ENCODE data around the gene SERPINB10.

SERPINB10 gene, protein sequence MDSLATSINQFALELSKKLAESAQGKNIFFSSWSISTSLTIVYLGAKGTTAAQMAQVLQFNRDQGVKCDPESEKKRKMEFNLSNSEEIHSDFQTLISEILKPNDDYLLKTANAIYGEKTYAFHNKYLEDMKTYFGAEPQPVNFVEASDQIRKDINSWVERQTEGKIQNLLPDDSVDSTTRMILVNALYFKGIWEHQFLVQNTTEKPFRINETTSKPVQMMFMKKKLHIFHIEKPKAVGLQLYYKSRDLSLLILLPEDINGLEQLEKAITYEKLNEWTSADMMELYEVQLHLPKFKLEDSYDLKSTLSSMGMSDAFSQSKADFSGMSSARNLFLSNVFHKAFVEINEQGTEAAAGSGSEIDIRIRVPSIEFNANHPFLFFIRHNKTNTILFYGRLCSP

DNA sequence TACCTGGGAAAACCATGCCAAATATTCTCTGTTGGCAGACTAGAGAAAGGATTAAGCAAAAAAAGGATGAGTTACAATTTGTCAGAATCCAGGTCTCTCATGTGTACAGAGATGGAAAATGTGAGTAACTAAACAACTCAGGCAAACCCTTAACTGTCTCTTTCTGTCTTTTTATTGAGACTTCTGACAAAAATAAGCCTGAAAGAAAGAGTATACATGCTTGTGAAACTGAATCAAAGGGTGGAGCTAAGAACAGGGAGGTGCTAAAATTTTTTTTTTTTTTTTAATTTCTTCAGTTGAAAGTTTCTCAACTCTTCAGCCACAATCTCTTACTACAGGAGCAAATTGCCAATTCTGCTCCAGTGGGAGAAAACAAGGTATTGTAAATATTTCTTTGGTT lies at the start of gene SERPINB10:
TSS of gene SERPINB10 (plus strand) at position 295 of the 400 bp plus-strand sequence. CDS start 7,553 bp downstream, outside the sequence.
- no peak for FAIRE-seq

DNA sequence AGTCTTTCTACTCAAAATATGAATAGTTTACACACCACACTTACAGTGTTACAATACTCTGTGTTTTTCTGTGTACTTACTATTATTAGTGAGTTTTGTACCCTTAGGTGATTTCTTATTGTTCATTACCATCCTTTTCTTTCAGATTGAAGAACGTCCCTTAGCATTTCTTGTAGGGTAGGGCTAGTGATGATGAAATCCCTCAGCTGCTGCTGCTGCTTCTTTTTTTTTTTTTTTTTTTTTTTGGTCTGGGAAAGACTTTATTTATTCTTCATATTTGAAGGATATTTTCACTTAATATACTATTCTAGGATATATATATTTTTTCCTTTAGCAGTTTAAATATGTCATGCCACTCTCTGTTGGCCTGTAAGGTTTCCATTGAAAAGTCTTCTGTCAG lies 49.3 kb upstream of the SERPINB10 start:
- no peak for FAIRE-seq

DNA sequence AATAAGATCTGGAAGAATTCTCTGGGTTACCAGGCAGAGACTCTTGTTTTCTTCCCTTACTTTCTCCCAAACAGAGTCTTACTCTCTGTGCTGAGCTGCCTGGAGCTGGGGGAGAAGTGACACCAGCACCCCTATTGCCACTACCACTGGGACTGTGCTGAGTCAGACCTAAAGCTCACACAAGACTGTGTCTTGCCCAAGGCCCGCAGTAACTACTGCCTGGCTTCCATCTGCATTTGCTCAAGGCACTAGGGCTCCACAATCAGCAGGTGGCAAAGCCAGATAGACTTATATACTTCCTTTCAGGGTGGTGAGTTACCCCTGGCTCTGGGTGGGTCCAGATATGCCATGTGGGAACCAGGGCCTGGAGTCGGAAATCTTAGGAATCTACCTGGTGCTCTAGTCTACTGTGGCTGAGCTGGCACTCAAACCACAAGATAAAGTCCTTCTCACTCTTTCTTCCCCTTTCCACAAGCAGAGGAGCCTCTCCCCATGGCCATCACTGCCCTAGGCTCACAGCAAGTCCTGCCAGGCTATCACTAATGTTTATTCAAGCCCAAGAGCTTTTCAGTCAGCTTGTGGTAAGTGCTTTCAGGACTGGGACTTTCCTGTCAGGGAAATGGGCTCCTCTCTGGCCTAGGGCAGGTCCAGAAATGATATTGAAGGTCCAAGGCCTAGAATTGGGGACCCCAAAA lies 47.8 kb upstream of the SERPINB10 start:
- FAIRE-seq = no peak

DNA sequence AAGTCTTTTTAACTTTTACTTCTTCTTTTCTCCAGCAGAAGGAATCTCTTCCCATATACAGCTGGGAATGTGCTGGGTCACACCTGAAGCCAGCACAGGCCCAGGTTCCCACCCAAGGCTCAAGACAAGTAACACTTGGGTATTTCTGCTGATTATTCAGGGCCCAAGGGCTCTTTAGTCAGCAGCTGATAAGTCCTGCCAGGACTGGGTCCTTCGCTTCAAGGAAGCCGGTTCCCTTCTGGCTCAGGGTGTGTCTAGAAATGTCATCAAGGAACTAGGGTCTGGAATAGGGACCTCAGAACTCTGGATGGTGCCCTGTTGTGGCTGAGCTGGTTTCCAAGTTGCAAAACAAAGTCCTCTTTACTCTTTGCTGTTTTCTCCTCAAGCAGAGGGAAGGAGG lies 47.2 kb upstream of the SERPINB10 start:
- no peak for FAIRE-seq

DNA sequence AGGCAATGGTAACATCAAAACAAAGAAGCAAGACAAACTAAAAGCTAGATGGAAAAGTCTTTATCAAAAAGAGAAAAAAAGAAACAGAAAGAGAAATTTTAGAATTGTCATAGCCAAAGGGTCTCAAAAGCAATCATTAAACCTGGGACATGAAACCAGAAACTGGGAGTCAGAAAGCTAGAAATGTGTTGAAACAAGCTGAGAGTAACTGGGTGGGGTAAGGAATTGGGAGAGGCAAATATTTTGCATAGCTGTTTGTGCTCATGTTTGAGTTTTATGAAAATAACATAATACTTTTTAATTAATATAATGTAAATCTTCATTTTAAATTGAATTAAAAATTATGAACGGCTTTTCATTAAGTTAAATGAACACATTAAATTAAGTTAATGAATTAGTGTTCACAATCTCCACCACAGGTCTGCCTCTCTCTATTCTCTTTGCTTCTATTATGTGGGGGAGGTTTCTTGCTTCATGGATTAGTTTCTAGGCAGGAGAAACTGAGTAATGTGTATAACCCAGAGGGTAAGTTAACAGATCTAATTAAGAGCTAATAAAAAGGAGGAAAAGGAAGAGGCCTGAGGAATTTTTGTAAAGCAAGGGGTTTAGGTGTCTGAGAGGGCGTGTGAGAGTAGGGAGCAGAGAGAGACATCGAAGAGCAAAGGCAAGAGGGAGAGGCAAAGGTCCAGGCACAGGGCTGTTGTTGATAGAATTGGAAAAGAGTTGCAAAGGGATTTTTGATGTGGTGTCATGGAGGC lies 40.2 kb upstream of the SERPINB10 start:
- FAIRE-seq = no peak

DNA sequence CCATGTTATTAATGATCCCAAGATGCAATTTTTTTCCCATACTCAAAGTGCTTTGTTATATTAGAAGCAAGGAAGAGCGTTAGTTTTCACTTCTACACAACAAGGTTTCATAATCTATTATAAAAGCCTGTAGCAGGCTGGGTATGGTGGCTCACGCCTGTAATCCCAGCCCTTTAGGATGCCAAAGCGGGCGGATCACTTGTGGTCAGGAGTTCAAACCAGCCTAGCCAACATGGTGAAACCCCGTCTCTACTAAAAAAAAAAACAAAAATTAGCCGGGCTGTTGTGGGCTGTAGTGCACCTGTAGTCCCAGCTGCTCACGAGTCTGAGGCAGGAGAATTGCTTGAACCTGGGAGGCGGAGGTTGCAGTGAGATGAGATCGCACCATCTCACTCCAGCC lies 39.2 kb upstream of the SERPINB10 start:
- no peak for FAIRE-seq

DNA sequence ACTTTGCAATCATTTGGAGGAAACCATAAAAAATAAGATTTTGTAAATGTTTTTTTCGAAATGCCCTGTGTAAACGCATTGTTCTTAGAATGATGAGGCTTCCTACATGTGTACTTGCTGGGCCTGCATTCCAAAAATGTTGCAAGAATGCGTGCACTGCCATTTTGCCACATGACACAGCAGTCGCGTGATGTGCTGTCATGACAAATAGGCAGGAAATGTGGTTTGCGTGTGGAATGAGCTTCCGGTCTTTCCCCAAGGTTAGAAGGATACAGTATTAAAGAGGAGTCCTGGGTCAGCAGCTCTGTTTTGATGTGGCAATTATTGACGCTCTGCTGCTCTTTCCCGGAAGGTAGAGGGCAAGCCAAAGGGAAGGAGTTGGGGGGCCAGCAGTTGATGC lies 38.4 kb upstream of the SERPINB10 start:
- FAIRE-seq = no peak

DNA sequence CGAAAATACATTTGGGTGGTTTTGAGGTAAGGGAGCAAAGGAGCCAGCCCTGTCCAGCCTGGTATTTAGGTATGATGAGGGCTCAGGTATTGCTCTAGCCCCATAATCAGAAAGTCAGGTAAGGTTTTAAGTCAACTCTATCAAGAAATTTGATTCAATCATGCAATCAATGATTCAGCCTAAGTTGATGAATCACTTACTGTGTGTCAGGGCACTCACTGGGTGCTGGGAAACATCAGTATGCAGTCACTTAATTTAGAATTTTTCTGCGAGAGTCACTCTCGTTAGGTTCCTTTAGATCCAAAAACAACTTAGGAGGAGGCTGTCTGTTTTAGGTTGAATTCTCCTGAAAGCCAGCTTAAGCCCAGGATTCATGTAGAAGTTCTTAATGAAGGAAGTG lies 37.9 kb upstream of the SERPINB10 start:
- FAIRE-seq = no peak

DNA sequence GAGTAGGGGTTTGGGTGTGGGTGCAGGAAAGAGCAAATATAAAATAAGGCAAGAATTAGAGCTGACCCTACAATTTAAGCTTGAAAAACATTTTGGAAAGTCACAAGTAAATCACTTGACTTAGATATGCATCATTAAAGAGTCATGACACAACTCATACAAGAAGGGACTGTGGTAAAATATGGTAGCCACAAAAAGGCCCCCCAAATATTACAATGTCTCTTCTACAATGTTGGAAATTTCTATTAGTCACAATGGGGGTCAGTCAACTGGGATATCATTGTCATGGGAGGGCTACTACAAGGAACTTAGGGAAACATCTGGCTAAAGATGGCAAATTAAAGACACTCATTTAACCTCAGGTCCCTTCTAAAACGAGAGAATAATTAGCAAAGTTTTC lies 35.9 kb upstream of the SERPINB10 start:
- no peak for FAIRE-seq

DNA sequence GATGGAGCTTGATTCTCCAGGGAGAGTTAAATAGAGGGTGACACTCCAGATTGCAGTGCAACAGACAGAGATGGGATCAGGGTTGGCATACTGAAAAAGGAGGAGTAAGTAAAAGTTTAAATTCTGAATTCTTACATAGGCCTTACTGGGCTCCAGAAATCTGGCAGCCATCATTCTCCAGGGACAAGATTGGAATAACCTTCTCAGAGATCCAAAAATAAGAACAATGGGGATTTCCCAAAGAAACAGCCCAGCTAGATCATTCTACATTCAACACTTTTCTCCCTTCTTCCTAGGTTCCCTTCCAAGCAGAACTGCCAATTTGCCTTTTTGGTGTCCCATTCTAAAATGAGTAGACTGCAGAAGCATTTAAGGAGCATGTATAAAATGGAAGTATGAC lies 35.2 kb upstream of the SERPINB10 start:
- no peak for FAIRE-seq

DNA sequence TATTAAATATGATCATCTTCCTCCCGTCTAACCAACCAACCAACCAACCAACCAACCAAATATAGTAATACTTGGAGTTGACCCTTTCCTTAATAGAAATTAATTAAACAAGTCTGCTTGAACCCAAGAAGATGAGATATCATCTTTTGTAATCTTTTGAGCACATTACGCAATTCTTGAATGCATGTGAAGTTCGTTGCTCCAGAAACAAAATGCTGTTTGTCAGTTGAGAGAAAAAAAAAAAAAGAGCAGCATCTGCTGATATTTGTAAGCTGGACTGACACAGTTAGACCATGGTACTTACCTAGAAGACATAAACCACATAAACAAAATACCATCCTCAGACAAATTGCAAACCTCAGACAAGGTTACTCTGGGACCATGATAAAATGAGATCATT lies 29.4 kb upstream of the SERPINB10 start:
- no peak for FAIRE-seq

DNA sequence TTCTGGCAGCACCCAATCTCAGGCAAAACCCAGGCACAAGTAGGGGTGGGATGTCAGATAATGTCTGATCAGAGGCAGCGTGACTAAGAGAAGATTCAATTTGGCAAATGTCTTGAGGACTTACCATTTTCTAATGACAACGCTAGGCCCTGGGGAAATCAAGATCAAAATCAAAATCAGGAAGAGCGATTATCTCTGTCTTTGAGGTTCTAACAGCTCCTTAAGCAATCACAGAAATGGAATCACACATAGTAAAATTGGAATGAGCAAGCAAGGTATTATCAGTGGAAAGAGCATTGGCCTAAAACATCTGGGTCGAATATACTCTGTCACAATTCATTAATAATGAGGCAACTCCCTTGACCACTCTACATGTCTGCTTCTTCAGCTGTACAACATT lies 28.8 kb upstream of the SERPINB10 start:
- FAIRE-seq = no peak

DNA sequence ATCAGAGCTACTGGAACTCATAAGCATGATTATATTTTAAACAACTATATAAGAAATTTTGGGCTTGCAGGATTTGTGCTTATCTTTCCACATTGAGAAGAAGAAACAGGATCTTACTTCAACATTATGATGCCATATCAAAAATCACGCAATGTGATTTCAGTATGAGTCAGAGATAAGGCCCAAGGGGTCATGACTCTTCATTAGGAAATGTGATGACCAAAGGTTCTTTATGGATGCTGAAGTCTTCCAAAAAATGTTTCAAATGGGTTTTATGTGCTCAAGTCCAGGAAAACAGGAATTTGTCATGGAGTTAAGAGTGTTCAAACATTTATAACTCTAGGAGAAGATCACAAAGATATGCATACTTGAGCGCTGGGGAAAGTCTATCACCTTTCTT lies 28.0 kb upstream of the SERPINB10 start:
- FAIRE-seq = no peak

DNA sequence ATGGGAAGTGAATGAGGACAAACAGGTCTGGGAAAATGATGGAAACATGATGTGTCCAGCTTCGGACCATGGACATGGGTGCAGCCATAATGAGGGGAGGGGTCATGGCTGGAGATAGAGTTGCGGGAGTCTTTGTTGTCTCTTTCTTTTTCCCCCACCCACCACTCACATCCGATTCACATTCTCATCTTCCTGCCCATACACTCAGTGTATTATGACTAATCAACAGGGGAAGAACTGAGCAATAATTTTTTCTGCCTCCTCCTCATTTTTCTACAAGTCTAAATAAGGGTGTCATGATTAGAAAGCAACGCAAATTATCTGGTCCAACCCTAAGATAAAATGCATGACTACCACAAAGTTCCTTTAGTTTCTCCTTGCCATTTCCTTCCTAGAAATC lies 25.9 kb upstream of the SERPINB10 start:
- FAIRE-seq = no peak

DNA sequence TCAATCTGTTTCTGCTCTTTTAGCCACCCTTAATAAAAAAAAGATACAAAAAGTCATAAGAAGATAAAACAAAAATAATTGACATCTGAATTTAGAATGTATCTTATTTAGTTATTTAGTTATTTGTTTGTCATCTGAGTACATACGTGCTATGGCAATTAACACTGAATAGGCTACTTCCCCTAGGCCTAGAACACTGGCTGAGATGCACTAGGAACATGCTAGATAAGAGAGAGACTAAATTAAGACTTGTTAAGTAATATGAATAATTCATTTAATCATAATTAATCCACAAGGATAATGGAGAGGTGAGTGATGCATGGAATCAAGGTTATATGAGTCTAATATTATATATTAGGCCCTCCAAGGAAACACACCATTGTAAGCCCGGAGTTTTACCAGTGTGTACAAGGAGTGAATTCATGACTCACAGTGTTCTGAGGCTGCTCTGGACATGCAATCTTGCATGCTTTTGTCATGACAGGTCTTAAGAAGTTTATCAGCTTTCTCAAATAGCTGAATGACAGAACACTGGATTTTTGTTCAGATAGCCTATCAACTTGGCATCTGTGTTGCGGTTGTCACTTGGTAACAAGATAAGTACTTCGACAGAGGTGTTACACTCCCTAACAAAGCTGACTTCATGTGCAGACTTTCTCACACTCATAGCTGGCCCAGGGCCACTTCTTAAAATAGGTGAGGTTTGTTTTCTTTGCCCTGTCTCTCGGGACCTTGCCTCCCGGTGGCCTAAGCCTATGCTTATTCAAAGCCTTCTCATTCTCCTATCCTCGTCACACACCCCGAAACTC lies 25.2 kb upstream of the SERPINB10 start:
- FAIRE-seq = no peak

DNA sequence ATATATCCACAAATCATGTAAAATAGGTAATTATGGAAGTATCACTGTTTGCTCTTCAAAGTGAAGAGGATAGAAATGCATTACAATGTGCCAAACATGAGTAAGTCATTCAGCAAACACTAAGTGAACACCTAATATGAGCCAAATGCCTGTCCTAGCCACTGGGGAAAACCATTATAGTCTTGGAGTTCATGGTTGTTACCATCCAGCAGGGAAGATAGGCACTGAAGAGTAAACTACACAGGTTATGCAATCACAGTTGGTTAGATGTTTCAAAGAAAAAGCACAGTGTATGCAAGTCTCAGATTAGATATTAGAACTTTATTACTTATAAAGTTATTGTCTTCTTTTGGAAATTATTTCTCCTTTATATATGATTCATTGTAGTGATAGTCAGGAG lies 24.1 kb upstream of the SERPINB10 start:
- no peak for FAIRE-seq

DNA sequence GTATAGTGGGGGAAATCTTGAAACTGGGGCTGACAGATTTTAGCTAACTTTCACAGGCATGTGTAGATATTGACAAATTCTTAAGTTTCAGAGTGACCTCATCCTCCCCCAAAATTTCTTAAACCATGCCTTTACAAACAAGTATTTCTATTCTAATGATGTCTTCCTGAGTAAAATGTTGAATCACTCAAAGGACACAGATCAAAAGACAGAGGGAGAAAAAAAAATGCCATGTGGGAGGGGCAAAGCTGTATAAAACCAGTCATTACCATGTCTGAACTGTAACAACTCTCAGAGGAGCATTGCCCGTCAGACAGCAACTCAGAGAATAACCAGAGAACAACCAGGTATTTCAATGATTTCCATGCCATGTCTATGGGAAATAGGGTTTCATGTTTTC lies 20.3 kb upstream of the SERPINB10 start, which contains the start of gene SERPINB2:
TSS of gene SERPINB2 (plus strand) at position 282 of the 400 bp plus-strand sequence. CDS start 3,740 bp downstream, outside the sequence.
- no peak for FAIRE-seq

DNA sequence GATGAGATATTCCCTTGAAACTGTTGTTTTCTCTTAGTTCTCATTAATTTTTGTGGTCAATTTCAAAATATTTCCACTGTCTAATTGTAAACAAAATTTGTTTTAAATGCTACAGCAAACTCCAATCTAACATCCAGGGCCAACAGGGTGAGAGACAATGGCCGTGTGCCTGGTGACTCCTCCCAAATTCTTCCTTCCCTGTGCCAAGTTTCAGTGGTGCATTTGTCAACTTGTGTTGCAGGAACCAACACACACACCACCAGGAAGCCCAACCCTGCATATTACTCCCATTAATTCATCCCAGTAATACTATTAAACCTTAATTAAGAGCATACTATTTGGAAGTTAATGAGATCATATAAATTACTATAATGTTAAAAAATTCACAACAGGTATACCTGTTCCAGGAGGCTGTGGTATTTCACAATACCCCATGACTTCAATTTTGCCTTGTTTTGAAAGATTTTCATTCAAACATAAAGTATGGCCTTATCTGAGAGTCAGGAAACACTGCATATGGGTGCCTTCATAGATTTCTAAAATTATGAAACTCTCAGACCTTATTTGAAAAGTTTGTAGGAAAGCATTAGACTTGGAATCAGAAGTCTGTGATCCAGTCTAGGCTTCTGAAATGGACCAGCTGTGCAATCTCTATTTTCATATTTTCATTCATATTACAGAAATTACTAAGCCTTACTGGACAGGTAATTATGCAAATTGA lies 19.1 kb upstream of the SERPINB10 start:
- FAIRE-seq = no peak

DNA sequence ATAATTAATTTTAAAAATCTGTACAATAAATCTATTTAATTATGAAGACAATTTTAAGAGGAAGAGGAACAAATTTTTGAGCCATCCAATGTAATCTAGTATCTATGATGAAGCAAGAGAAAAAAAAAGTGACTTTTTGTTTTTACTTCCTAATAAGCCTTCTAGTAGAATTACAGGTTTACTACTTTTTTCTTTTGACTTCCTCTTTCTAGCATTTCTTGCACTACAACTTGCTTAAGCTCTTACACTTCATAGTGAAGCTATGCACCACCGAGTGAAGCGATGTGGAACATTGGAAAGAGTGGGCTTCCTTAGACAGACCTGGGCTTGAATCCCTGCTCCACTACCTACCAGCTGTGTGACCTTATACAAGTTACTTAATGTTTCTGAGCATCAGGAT lies 18.1 kb upstream of the SERPINB10 start:
- no peak for FAIRE-seq

DNA sequence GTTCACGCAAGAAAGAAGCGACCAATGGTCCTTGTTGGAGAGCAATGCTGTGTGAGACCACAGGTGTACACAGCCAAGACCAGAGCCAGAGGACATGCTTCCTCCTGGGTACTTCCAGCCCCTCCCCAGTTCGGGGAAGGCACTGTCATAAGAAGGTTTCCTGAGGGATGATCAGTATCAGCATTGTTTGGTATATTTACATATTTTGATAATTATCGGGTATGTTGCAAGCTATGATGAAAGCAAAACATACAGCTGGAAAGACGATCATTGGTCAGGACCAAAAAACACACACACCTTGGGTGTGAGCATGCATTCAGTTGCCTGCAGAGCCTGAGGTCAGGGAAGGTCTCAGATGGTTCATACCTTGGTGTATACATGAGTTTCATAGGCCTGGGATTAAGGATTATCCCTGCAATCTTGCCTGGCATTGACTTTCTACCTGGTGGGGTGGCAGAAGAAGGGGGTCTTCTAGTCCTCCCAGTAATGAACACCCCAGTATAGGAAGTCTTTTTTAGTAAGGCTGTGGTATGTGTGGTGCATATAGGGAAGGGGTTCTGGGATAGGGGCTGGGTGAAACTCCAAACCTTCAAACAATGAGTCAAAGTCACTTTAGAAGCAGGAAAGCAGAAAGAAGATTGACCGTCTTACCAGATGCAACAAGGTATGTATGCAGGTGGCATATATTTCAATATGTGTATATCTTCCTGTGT lies 17.4 kb upstream of the SERPINB10 start:
- FAIRE-seq = no peak

DNA sequence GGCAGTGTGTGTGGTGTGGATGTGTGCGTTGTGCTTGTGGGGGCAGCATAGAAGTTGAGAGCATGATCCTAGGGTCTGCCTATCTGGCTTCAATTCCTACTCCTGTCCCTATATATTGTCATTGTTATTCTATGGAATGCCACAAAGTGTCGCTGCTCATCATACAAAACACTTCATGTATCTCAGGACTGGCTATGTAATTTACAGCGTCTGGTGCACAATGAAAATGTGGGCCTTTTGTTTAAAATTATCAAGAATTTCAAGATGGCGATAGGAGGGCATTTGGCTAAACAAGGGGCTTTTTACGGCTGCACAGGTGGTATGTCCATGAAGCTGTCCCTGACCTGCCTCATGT lies 16.8 kb upstream of the SERPINB10 start:
- FAIRE-seq = no peak

Measured in TTC549 (cell line).